ENCODE results near the gene SNUPN. TPM values are rescaled to one million over a fixed set of nuclear protein-coding genes. Genes with fewer than 3 reads are reported as not detected.

The SNUPN gene
- total and polyA plus RNA-seq, 2 of the 8 experiments (the other 6 are each of a cell fraction or from before 2014, with no cell fraction given): 13.3 to 28.2 TPM

DNA sequence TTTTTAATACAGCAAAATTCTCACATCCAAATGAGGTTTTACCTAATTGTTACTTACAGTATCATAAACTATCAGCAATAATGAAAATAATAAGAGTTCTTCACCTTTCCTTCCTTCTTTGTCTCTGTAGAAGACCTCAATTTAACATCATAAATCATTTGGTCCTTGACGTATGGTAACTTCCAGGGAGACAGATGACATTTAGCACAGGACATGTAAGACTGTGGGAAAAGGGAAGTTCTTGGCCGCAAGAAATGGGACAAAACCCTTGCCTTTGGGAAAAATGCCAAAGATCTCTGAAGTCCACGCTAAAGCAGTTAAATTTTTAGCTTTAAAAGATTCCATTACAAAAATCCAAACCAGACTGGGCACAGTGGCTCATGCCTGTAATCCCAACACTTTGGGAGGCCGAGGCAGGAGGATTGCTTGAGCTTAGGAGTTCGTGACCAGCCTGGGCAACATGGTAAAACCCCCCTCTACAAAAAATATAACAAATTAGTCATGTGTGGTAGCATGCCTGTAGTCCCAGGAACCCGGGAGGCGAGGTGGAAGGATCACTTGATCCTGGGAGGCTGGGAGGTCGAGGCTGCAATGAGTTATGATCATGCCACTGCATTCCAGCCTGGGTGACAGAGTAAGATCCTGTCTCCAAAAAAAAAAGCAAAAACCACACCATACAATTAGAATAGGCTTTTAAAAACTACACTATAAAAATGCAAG is 55.2 kb downstream of the SNUPN start:
- Histone ChIP-seq H4K8ac (ENCODE audit: extremely low read depth, insufficient read depth, low read length) (no peak overlapping the region), H3K79me1 (ENCODE audit: low read depth, low read length) (peaks cover 3% of the 10 kb centered on the region; the same call in 1 of the 2 replicates), H3K27ac (ENCODE audit: low read depth, low read length) (no peak overlapping the region), H3K9me3 (ENCODE audit: insufficient read depth in 2 of 2, low read depth in 1 of 2, low read length in 1 of 2) (no peaks in the 10 kb centered on the region), H4K91ac (replicated peaks; ENCODE audit: insufficient read length, low read length) (no peak overlapping the region), H3K27me3 (replicated peaks in 1 of 4; ENCODE audit: control insufficient read depth in 3 of 4, extremely low read depth in 1 of 4, insufficient read depth in 3 of 4, low read length in 3 of 4) (no peaks in the 10 kb centered on the region), H3K23ac (ENCODE audit: insufficient read length) (no peak overlapping the region), H2BK5ac (ENCODE audit: low read depth, low read length) (no peak overlapping the region), H2AFZ (ENCODE audit: low read length) (no peak overlapping the region), H2BK15ac (ENCODE audit: low read length) (no peak overlapping the region), H3K9ac (replicated peaks in 1 of 4; ENCODE audit: extremely low read depth in 1 of 4, low read depth in 3 of 4, low read length in 3 of 4) (no peak overlapping the region), H2AK5ac (ENCODE audit: low read depth, low read length) (no peak overlapping the region), H3K18ac (ENCODE audit: extremely low read depth, low read length) (no peak overlapping the region), H2BK20ac (ENCODE audit: low read length) (no peak overlapping the region), H3K56ac (replicated peaks; ENCODE audit: insufficient read length, low read depth, low read length) (no peak overlapping the region), H3K4me3 (ENCODE audit: extremely low read depth in 1 of 4, insufficient read depth in 2 of 4, low read depth in 3 of 4, low read length in 4 of 4) (no peak overlapping the region), H3K4me1 (replicated peaks in 1 of 4; ENCODE audit: control insufficient read depth in 3 of 4, insufficient read depth in 4 of 4, low read length in 3 of 4) (peaks cover 7 to 14% (median 11%) of the 10 kb centered on the region in 4 experiments), H3K4me2 (ENCODE audit: insufficient read depth in 1 of 2, low read depth in 2 of 2, low read length in 2 of 2) (no peak overlapping the region), H2BK12ac (ENCODE audit: low read depth, low read length) (no peak overlapping the region), H4K20me1 (replicated peaks in 1 of 2; ENCODE audit: control insufficient read depth in 1 of 2, insufficient read depth in 2 of 2, low read length in 2 of 2) (peaks cover 4 to 8% of the 10 kb centered on the region in 2 experiments), H3K36me3 (ENCODE audit: control insufficient read depth in 2 of 4, insufficient read depth in 4 of 4, low read length in 3 of 4) (peaks cover 0 to 7% (median 2%) of the 10 kb centered on the region in 4 experiments; a peak in 2 of 8 replicates), H3K79me2 (ENCODE audit: control insufficient read depth in 1 of 2, insufficient read depth in 2 of 2, low read length in 2 of 2) (peaks cover 15 to 94% of the 10 kb centered on the region in 2 experiments), H3K4ac (replicated peaks; ENCODE audit: insufficient read length, low read depth, low read length) (no peak overlapping the region), H2BK120ac (replicated peaks; ENCODE audit: low read depth, low read length) (no peak overlapping the region), H3K23me2 (ENCODE audit: low read depth, low read length) (no peaks in the 10 kb centered on the region), H4K5ac (ENCODE audit: insufficient read length, low read depth, low read length) (no peak overlapping the region), H3K14ac (ENCODE audit: insufficient read length) (no peak overlapping the region)
- FAIRE-seq (no peak), DNase-seq (ENCODE audit: low read depth in 1 of 2, low spot score in 2 of 2) (no peak)
- ChIA-PET POLR2A (ENCODE audit: partially characterized antibody) (interaction anchor here (1.0 to 3.3 kb wide), 2 partner anchors 8 to 11 kb away, joined by 4 to 14 read pairs; partner anchors contain the start of gene PTPN9), CTCF (ENCODE audit: partially characterized antibody) (interaction anchor here (0.6 to 1.0 kb wide), 2 partner anchors 27 to 145 kb away, joined by 3 to 7 read pairs; no protein-coding TSS in a partner anchor)
- WGBS, 2 experiments (ENCODE audit: extremely low coverage in 1 of 2, insufficient coverage in 1 of 2, insufficient read length in 1 of 2, insufficient replicate concordance in 2 of 2, low coverage in 1 of 2, low lambda C conversion rate in 2 of 2, missing lambda C conversion rate in 1 of 2): 94% methylated on average over 8 of the region's 8 CpGs; no CpG with 5 or more reads in 1 of the 2 experiments
- TF ChIP-seq EGR1 (IDR thresholded peaks at IDR 0.05; ENCODE audit: borderline replicate concordance, low read depth, low read length) (no peak), SAP30 (IDR thresholded peaks at IDR 0.05; ENCODE audit: insufficient read depth, insufficient replicate concordance, low read length) (no peak), TAF1 (IDR thresholded peaks at IDR 0.05; ENCODE audit: low read depth, low read length) (no peak), GABPA (IDR thresholded peaks at IDR 0.05; ENCODE audit: borderline replicate concordance, insufficient read depth, low read length) (no peak), SP2 (IDR thresholded peaks at IDR 0.05; ENCODE audit: low read length) (no peak), YY1 (IDR thresholded peaks at IDR 0.05; ENCODE audit: low read depth, low read length) (no peak), CREB1 (IDR thresholded peaks at IDR 0.05) (no peak), NRF1 (IDR thresholded peaks at IDR 0.05; ENCODE audit: low read depth, low read length) (no peak)
- TF ChIP-seq, protein P1, sequence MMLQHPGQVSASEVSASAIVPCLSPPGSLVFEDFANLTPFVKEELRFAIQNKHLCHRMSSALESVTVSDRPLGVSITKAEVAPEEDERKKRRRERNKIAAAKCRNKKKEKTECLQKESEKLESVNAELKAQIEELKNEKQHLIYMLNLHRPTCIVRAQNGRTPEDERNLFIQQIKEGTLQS (IDR thresholded peaks at IDR 0.05; ENCODE audit: insufficient read depth, low read depth, low read length): no peak
- TF ChIP-seq, protein P2, sequence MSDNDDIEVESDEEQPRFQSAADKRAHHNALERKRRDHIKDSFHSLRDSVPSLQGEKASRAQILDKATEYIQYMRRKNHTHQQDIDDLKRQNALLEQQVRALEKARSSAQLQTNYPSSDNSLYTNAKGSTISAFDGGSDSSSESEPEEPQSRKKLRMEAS (IDR thresholded peaks at IDR 0.05): no peak
- TF ChIP-seq, protein P3, sequence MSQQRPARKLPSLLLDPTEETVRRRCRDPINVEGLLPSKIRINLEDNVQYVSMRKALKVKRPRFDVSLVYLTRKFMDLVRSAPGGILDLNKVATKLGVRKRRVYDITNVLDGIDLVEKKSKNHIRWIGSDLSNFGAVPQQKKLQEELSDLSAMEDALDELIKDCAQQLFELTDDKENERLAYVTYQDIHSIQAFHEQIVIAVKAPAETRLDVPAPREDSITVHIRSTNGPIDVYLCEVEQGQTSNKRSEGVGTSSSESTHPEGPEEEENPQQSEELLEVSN (IDR thresholded peaks at IDR 0.05): no peak

Data from H1 (cell line).